GM18508 (cell line): Measurements from ENCODE around the gene ITGA7.

Experiments
- ATAC-seq: cut with Tn5 transposase; IDR thresholded peaks from one replicate; pipeline ENCODE4 v1.9.1; 2021; ENCODE audit warnings: moderate number of reproducible peaks; ENCODE audit not compliant: insufficient read depth, unreplicated experiment

ITGA7 gene

DNA sequence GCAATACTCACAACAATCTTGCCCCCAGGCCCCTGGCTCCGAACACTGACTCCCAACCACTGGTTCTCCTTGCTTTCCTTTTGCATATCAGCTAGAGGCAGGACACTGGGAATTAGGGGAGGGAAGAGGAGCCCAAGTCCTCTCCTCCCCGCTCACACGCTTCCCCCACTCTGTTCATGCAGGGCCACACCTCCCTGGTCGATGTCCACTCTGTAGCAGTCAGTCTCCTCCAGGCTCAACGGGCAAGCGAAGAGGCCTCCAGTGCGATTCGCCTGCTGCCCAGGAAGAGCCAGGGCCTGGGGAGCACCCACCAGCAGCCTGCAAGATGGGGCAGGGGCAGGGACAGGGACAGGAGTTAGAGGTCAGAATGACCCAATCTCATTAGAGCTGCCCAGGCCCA lies 4.8 kb downstream of the ITGA7 start:
- ATAC-seq: no peak

DNA sequence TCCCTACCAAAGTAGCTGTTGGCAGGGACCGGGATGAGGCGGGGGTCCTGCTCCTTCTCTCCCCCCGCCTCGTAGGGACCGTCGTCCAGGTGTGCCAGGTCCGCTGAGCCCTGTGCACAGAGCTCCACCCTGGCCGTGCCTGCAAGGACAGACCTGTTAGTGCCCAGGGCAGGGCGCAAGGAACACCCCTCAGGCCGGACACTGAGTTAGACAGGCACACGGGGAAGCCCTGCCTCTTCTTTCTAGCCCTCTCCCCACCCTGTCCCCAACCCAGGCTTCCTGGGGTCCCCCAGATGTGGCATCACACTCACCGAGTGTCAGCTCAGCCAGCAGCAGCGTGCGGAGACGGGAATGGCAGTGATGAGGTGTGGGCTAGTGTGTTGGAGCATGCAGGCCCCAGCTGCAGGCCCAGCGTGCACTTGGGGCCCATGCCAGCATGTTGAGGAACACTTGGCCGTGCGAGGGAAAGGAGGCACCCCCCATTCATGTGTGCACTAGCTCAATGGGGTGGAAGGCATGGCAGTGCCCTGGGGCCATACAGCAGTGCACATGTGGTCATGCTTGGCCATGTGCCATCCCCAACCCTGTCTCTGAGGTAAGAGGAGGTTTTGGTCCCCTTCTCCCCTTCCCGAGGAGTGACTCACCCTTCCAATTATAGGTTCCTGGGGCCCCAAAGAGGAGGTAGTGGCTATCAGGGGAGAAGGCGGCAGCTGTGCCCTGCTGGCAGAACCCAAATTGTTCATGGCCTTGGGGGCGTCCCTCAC lies 7.3 kb downstream of the ITGA7 start:
- no peak for ATAC-seq

- no peak for ATAC-seq
Measured at GRCh38 chr12:55699471-55700055, 8.1 kb downstream of the ITGA7 start.

GRCh38 chr12:55698965-55699364 lies 8.7 kb downstream of the ITGA7 start:
- no peak for ATAC-seq

DNA sequence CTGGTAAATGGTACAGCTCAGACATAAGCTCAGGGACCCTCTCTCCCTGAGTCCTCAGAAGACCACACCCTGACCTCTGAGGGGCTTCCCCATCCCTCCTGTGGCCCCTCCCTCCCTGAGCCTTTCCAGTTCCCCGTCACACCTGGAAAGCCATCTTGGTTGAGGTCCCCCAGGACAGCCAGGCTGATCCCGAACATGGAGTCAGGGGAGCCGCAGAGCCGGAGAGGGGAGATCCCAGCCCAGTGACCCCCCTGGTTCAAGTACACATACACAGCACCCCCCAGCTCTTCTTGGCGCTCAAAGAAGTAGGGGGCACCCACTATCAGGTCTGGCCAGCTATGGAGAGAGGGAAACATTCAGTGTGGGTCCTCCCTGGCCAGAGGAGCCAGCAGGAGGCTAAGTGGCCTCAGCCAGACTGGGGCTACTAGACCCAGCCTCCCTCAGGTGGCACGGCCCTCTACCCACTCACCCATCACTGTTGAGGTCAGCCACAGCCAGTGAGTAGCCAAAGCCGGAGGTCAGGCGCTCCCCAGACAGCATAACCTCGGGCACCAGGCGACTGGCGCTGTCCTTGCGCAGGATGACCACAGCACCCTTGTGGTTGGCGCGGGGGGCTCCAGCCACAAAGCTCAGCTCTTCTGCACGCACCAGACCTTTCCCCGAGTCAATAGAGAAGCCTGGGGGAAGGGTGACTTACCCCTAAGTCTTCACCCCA lies 9.3 kb downstream of the ITGA7 start:
- ATAC-seq: no peak

- ATAC-seq: no peak
Measured at GRCh38 chr12:55697686-55698085, 10.0 kb downstream of the ITGA7 start.

- no peak for ATAC-seq
Measured at GRCh38 chr12:55696796-55697462, 10.8 kb downstream of the ITGA7 start.

DNA sequence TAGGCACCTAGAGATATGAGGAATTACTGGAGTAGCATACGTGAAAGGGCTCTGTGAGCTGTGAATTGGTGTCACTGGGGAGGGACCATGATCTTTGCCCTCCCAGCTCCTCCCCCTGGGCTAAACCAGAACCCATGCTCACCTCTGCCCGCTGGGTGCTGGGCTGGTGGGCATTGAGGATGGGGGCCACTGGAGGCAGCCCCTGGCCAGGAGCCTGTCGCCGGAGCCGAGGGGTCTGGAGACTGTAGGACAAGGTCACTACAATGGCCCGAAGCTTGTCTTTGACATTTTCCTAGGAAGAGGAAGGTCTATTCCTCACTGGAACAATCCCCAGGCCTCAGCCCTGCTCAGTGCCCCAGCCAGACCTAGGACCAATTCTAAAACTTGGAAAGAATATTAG lies 11.6 kb downstream of the ITGA7 start:
- ATAC-seq: no peak

DNA sequence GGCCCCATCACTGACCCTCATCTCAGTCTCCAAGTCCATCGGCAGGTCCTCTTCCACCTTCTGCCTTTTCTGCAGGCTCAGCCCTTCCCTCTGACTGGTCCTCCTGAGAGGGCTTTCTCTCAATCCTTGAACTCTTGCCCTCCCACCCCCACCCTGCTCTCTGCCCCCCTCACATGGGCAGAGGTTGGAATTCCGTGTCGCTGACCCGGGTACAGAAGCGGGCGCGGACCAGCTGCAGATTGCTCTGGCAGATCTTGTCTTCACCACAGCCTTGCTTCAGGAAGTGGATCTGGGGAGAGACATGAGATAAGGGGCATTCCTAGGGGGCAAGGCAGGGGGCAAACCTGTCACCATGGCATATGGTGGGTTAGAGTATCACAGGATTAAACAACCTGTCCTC lies 12.4 kb downstream of the ITGA7 start:
- no peak for ATAC-seq

GRCh38 chr12:55694651-55695050 lies 13.1 kb downstream of the ITGA7 start:
- no peak for ATAC-seq

GRCh38 chr12:55694188-55694515 lies 13.6 kb downstream of the ITGA7 start:
- no peak for ATAC-seq

DNA sequence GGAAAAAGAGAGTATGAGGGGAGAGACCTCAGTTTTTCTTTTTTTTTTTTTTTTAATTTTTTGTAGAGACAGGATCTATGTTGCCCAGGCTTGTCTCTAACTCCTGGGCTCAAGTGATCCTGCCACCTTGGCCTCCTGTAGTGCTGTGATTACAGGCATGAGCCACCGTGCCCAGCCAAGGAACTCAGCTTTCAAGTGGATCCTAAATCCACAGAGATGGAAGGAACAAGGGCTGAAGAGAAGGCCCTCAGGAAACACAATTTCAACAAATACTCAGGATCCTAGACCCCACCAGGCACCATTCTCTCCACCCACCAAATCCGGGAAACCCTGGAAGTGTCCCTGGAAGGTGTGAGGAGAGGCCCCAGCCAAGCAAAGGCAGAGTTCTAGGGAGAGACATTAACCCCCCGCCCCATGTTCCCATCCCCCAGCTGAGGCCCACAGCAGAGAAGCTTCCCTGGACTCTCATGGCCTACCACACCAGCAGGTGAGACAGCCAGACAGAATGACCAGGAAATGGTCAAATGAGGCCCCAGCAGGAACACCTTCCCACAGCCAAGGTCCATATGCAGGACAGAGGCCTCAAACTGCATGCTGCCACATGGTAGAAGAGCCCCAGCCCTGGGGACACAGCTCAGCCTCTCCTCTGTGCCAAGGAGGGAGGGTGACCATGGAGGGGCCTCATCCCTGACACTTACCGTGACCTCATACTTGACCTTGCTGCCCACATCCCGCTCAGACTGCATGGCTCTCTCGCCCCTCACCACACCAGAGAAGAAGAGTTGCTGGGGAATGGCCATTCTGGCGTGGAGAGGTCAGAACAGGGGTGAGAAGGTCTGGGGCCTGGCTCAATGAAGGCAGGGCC lies 14.1 kb downstream of the ITGA7 start:
- no peak for ATAC-seq

DNA sequence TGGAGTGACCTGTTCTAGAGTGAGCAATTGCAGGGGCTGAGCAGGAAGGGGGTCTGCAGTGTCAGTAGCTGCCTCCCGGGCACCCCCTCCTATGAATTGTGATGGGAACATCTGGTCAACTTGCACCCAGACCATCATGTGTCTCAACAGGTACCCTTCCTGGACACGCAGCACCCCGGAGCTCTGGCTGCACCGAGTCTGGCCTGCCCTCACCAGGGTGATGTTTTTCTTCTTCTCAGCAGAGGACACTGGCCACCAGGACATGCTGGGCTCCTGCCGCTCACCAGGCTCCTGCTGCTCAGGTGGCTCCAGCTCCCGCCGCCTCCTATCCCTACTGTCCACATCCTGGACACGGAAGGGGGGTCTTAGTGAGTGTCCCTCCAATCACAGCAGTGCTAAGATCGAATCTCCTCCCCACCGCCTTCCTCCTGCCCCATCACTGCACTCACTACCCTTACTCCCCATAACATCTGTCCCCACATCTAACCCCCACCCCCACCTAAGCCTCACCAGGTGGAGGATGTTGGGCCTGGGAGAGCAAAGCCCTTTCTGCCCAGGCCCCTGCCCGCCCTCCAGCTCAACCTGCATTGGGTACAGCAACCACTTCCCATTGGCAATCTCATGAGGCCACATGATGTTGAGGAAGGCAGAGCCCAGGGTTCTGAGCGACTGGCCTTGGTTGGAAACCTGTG lies 14.9 kb downstream of the ITGA7 start:
- no peak for ATAC-seq

DNA sequence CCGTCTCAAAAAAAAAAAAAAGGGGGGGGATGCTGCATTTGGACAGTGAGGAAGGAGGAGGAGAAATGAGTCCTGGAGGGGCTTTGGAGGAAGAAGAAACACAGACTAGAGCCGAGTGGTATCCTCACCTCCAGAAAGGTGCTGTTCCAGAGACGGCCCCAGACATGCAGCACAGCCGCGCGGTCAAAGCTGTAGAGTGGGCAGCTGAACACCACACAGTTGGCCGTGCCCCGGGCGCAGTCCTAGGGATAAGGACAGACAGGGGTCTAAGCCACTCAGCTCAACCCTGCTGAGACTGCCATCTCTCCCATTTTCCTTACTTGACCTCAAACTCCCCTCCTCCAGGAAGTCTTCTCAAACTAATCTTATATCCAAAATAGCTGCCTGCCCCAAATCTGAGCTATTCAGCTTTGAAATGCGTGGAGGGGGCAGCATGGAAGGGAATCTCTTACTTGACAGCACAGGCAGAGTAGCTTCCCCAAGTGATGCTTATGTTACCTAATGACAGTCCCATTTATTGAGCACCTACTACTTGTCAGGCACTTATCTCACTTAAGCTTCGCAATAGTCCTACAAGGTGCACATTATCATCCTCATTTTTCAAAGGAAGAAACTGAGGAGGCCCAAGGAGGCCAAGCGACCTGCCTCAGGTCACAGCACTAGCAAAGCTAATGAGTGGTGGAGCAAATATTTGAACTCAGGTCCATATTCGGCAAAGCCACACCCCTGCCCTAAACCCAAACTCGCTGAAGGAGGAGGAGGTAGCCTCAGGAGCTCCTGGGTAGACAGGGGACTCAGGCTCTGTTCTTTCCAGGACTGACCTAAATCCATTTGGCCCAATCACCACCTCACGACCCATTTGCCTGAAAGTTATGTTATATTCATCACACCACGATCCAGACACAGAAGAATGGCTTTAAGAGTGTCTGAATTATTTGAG lies 18.7 kb downstream of the ITGA7 start:
- ATAC-seq: no peak

GRCh38 chr12:55687746-55688145 lies 20.0 kb downstream of the ITGA7 start:
- no peak for ATAC-seq

- ATAC-seq: no peak
Measured at GRCh38 chr12:55686366-55687010, 21.2 kb downstream of the ITGA7 start.

DNA sequence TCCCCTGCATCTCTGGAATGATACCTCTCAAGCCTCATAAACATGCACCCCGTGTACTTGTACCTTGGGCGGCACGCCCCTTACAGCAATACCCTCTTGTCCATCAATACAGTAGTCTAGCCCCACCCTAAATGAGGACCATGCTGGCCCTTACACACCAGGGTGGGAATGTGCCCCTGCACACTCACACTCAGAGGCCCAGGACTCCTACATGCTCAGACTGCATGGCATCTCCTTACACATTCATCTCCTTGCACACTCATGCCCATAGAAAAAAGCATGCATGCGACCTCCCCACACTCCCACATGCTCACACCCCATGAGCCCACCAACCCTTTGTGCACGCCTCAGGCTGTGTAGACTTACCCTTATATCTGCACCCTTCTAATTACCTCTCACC lies 22.0 kb downstream of the ITGA7 start:
- no peak for ATAC-seq

DNA sequence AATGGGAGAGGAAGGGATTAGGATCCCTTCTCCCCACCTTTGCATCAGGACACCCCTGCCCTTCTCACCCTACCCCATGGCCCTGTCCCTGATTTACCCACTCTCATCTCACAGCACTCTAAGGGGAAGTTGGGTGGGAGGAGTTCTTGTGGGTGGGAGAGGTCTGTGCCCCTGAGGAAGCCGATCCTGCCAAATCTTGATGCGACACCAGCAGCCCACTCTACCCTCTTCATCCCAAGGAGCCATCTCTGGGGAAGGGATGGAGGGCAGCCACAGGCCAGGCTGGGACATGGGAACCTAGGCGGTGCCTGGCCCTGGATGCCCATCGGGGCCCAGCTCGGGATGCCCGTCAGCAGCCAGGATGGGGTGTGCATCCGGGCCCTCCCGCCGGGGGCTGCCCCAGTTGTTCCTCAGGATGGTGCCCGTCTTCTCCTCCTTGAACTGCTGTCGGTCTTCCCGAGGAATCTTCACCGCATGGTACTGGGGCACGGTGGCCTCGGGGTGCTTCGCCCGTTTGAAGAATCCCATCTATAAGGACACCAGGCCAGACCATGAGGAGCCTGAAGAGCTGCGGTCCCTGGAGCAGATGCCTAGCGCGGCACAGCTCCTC lies 22.8 kb downstream of the ITGA7 start:
- ATAC-seq: no peak
